ENCODE measurements around the gene PAPPA2. TPM values are rescaled to one million over a fixed set of nuclear protein-coding genes. Genes with fewer than 3 reads are reported as not detected.

Gene PAPPA2
- total and polyA plus RNA-seq, 10 of the 15 experiments (the other 5 are each of a cell fraction or from before 2014, with no cell fraction given) = under 0.01 to 0.06 (median 0.03) TPM; not detected in 7

- intact Hi-C loops (cut with micrococcal nuclease; ENCODE audit: unreplicated experiment) (no loop called here), in situ Hi-C loops (cut with MboI) (no loop called here)
- no peak overlapping the region for H3K27ac ChIP-seq (ENCODE audit: control insufficient read depth, insufficient read depth)
- H4K20me1 ChIP-seq (ENCODE audit: control insufficient read depth, insufficient read depth) = no peaks in the 10 kb centered on the region
- no peaks in the 10 kb centered on the region for H3K79me2 ChIP-seq (ENCODE audit: control insufficient read depth, insufficient read depth, low read length)
- RAD21 ChIA-PET (ENCODE audit: unreplicated experiment) = no interaction called here
- POLR2A ChIA-PET = interaction anchor here (0.5 kb wide), 1 partner anchor 352 kb away, joined by 3 read pairs; no protein-coding TSS in a partner anchor
- SMC1A ChIA-PET (ENCODE audit: uncharacterized antibody, unreplicated experiment) = interaction anchor here (0.7 kb wide), 1 partner anchor 55 kb away, joined by 4 read pairs; no protein-coding TSS in a partner anchor
- no peak overlapping the region for H3K9ac ChIP-seq (ENCODE audit: control insufficient read depth, insufficient read depth, low read length)
- H3K36me3 ChIP-seq (ENCODE audit: control insufficient read depth in 2 of 2, insufficient read depth in 2 of 2, low read length in 1 of 2) = no peaks in the 10 kb centered on the region
- BruUV-seq (replicated peaks) = no TSS peak
- no peaks in the 10 kb centered on the region for H3K9me3 ChIP-seq (replicated peaks; ENCODE audit: control insufficient read depth, insufficient read depth, low read length)
- 0% methylated on average over 3 of the region's 3 CpGs for WGBS (ENCODE audit: insufficient coverage, insufficient replicate concordance, low lambda C conversion rate, missing lambda C conversion rate)
- no peak for ATAC-seq
- H3K4me3 ChIP-seq = no peak overlapping the region
- FAIRE-seq = no peak
- no peak overlapping the region for H3K4me2 ChIP-seq (ENCODE audit: control insufficient read depth, insufficient read depth)
- CTCF ChIA-PET = no interaction called here
- H3K4me1 ChIP-seq (ENCODE audit: control insufficient read depth, insufficient read depth, low read length) = no peaks in the 10 kb centered on the region
- no peak overlapping the region for H2AFZ ChIP-seq (ENCODE audit: control insufficient read depth, low read depth, low read length)
- H3K27me3 ChIP-seq (replicated peaks in 1 of 2; ENCODE audit: control insufficient read depth in 2 of 2, insufficient read depth in 2 of 2, low read length in 1 of 2) = no peaks in the 10 kb centered on the region
- no peak for DNase-seq (ENCODE audit: low read depth, low spot score)
- no peak for TF ChIP-seq CEBPB (IDR thresholded peaks at IDR 0.05; ENCODE audit: borderline replicate concordance in 1 of 2, low read depth in 2 of 2, low read length in 2 of 2)
- no peak for TF ChIP-seq BHLHE40 (IDR thresholded peaks at IDR 0.05; ENCODE audit: borderline replicate concordance in 1 of 2, low read depth in 2 of 2, low read length in 1 of 2)
- no peak for TF ChIP-seq SUZ12 (IDR thresholded peaks at IDR 0.05; ENCODE audit: unreplicated experiment)
- TF ChIP-seq NFXL1 (IDR thresholded peaks at IDR 0.05; ENCODE audit: borderline replicate concordance) = no peak
- no peak for TF ChIP-seq RELB (IDR thresholded peaks at IDR 0.05; ENCODE audit: low read depth)
- no peak for TF ChIP-seq E4F1 (IDR thresholded peaks at IDR 0.05; ENCODE audit: borderline replicate concordance, partially characterized antibody)
- TF ChIP-seq YBX1 (IDR thresholded peaks at IDR 0.05) = no peak
- no peak for TF ChIP-seq TCF12 (IDR thresholded peaks at IDR 0.05; ENCODE audit: low read depth, low read length)
- no peak for TF ChIP-seq EP300 (IDR thresholded peaks at IDR 0.05; ENCODE audit: borderline replicate concordance in 1 of 2, control insufficient read depth in 1 of 2, low read depth in 2 of 2, low read length in 2 of 2)
- no peak for TF ChIP-seq MEF2A (IDR thresholded peaks at IDR 0.05; ENCODE audit: insufficient read depth, low read depth, low read length)
- no peak for TF ChIP-seq CUX1 (IDR thresholded peaks at IDR 0.05; ENCODE audit: insufficient replicate concordance, low read depth, low read length)
- no peak for TF ChIP-seq RB1 (IDR thresholded peaks at IDR 0.05; ENCODE audit: borderline replicate concordance)
Observed at GRCh38 chr1:176790786-176791185, 327.8 kb downstream of the PAPPA2 start.
